T-cell (primary cell): ENCODE data around the gene BDKRB2. TPM values are rescaled to one million over a fixed set of nuclear protein-coding genes. Genes with fewer than 3 reads are reported as not detected.

Source experiments
- ATAC-seq, 4 experiments: fragments of 200-7000 bp in 3 of 4; fragments of 150-1000 bp in 1 of 4; cut with Tn5 transposase; replicated peaks in 1 of 4; 1 replicate in 3 of 4; 2 replicates in 1 of 4; pipeline ENCODE4 v1.10.0; 2021; ENCODE audit warnings: moderate library complexity in 3 of 4, mild to moderate bottlenecking in 2 of 4, moderate number of reproducible peaks in 1 of 4
- CTCF ChIA-PET, 2 donors: fragments of 300-600 bp; sonication (Branson Sonifier 250); formaldehyde crosslinking; loops; one replicate each; lab custom pipeline; 2022; ENCODE audit warnings: antibody characterized with exemption in 2 of 2; lab: Charles Lee
- POLR2A ChIA-PET, 2 donors: fragments of 300-600 bp; sonication (Branson Sonifier 250); formaldehyde crosslinking; loops; one replicate each; lab custom pipeline; 2022; ENCODE audit warnings: antibody characterized with exemption in 2 of 2; lab: Charles Lee
- DNase-seq, 35 experiments: peaks; one replicate each; pipeline versions ENCODE4 v3.0.0 to v3.0.0-alpha.2; 2013 to 2023
- H3K27ac ChIP-seq: one replicate; pipeline ENCODE4 v1.5.1; 2013; ENCODE audit warnings: low read length
- H3K27me3 ChIP-seq, 2 experiments: replicated peaks in 1 of 2; 1 replicate in 1 of 2; 2 replicates in 1 of 2; pipeline versions ENCODE4 v1.6.1 to v1.7.0; 2013; ENCODE audit warnings: low read length in 1 of 2, mixed read lengths in 1 of 2; ENCODE audit not compliant: control insufficient read depth in 2 of 2, insufficient read depth in 2 of 2; ENCODE audit errors: extremely low read depth in 1 of 2
- H3K36me3 ChIP-seq, 2 donors: 1 replicate in 1 of 2; 2 replicates in 1 of 2; pipeline versions ENCODE4 v1.6.1 to v1.7.0; 2013; ENCODE audit warnings: low read length in 1 of 2; ENCODE audit not compliant: control insufficient read depth in 2 of 2, insufficient read depth in 1 of 2; ENCODE audit errors: extremely low read depth in 1 of 2
- H3K4me1 ChIP-seq, 2 experiments: 1 replicate in 1 of 2; 2 replicates in 1 of 2; pipeline versions ENCODE4 v1.6.1 to v1.7.0; 2013; ENCODE audit warnings: low read length in 2 of 2, mixed read lengths in 1 of 2; ENCODE audit not compliant: insufficient read depth in 2 of 2, control insufficient read depth in 1 of 2; ENCODE audit errors: extremely low read depth in 1 of 2
- H3K4me3 ChIP-seq, 2 donors: 1 replicate in 1 of 2; 2 replicates in 1 of 2; pipeline versions ENCODE4 v1.5.1 to v1.7.0; 2013; ENCODE audit warnings: mild to moderate bottlenecking in 2 of 2, low read length in 1 of 2, moderate library complexity in 1 of 2; ENCODE audit not compliant: control insufficient read depth in 1 of 2; ENCODE audit errors: extremely low read depth in 1 of 2
- H3K9me3 ChIP-seq: 2 replicates; pipeline ENCODE4 v1.7.0; 2013
- H3K27ac Mint-ChIP-seq, 2 donors: one replicate each; pipeline ENCODE4 v1.8.0; 2020 to 2021; ENCODE audit warnings: mild to moderate bottlenecking in 2 of 2, mixed read lengths in 2 of 2
- H3K27me3 Mint-ChIP-seq, 2 donors: one replicate each; pipeline ENCODE4 v1.8.0; 2021 to 2022; ENCODE audit warnings: mixed read lengths in 2 of 2
- H3K36me3 Mint-ChIP-seq: one replicate; pipeline ENCODE4 v1.8.0; 2021; ENCODE audit warnings: mixed read lengths
- H3K4me1 Mint-ChIP-seq, 3 donors: one replicate each; pipeline ENCODE4 v1.8.0; 2020 to 2022; ENCODE audit warnings: mixed read lengths in 3 of 3, mild to moderate bottlenecking in 1 of 3
- H3K4me3 Mint-ChIP-seq, 3 donors: one replicate each; pipeline ENCODE4 v1.8.0; 2020 to 2022; ENCODE audit warnings: mild to moderate bottlenecking in 3 of 3, mixed read lengths in 3 of 3, moderate library complexity in 3 of 3
- H3K9me3 Mint-ChIP-seq, 3 donors: one replicate each; pipeline ENCODE4 v1.8.0; 2020 to 2022; ENCODE audit warnings: mixed read lengths in 3 of 3
- WGBS: methylation state at CpG from one replicate; pipeline ENCODE4 v1.1.5; 2013; ENCODE audit warnings: missing lambda C conversion rate; ENCODE audit not compliant: insufficient coverage; 5-methylcytosine and 5-hydroxymethylcytosine counted together
- total RNA-seq, 35 experiments: library from RNA in 6 of 35; stranded (reverse) in 6 of 35; fragments of 120-200 nt in 1 of 35; gene quantifications; one replicate each; pipeline versions ENCODE4 v1.2.1 to v1.2.4 and lab custom pipeline; 2013 to 2026

Gene BDKRB2
- total RNA-seq, 5 donors from 2014 or later (not counting 1 experiment from before 2014, with no cell fraction given) = 0.06 to 0.09 TPM; not detected in 3

DNA sequence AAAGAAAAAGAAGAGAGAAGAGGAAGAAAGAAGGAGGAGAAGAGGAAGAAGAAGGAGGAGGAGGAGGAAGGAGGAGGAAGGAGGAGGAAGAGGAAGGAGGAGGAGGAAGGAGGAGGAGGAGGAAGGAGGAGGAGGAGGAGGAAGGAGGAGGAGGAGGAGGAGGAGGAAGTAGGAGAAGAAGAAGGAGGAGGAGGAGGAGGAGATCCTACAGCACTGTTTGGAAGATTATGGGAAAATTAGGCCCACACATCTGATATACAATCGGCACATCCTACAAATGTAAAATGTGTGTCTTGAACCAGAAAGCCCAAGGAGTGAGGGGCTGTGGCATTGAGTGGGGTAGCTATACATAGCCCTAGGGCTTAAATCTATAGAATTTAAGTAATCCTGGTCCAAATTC, 12.0 kb downstream of the BDKRB2 start:
- no peaks in the 10 kb centered on the region for H3K9me3 ChIP-seq
- no CpG with 5 or more reads among the region's 1 CpG for WGBS
- CTCF ChIA-PET = interaction anchor here in 1 of 2 donors (1.0 kb wide), 1 partner anchor 114 kb away, joined by 3 read pairs; no protein-coding TSS in a partner anchor
- Mint-ChIP-seq H3K4me3 (no peak overlapping the region), H3K9me3 (peaks cover 0 to 9% (median 4%) of the 10 kb centered on the region in 3 donors), H3K27ac (peak overlapping the region in 1 of 2 donors; percentile 36), H3K4me1 (no peaks in the 10 kb centered on the region), H3K36me3 (no peaks in the 10 kb centered on the region), H3K27me3 (peaks cover 11 to 13% of the 10 kb centered on the region in 2 donors)
- POLR2A ChIA-PET = no interaction called here
- H3K27ac ChIP-seq = no peak overlapping the region
- H3K27me3 ChIP-seq = peaks cover 0 to 35% of the 10 kb centered on the region in 2 experiments
- H3K36me3 ChIP-seq = no peaks in the 10 kb centered on the region
- ATAC-seq (no peak), DNase-seq (no peak)
- no peak overlapping the region for H3K4me3 ChIP-seq
- H3K4me1 ChIP-seq = no peaks in the 10 kb centered on the region

DNA sequence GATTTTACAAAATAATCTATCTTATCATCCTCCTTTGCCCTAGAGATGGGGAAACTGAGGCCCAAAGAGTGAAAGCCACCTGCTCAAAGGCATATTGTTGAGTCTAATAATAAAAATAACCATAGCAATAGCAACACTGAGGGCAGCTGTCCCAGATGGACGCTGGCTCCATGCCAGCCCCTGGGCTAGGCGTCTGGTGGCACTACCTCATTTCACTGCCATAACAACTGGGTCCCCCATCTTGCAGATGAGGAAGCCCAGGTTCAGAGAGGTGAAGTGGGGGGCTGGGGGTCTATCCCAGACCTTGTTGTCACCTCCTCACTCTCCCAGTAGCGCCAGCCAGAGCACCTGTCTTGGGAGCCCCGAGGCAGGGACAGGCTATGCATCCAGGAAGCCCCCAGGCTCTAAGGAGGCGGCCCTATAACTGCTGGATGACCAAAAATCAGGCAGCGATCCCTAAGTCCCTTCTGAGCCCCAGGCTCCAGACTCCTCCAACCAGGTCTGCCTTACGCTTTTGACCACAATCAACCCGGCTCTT, 12.8 kb downstream of the BDKRB2 start:
- Mint-ChIP-seq H3K36me3 (no peaks in the 10 kb centered on the region), H3K27ac (no peak overlapping the region), H3K27me3 (peaks cover 11 to 13% of the 10 kb centered on the region in 2 donors), H3K4me3 (no peak overlapping the region), H3K9me3 (peaks cover 0 to 1% (median under 1%) of the 10 kb centered on the region in 3 donors), H3K4me1 (no peaks in the 10 kb centered on the region)
- DNase-seq = no peak
- Histone ChIP-seq H3K27me3 (peaks cover 0 to 32% of the 10 kb centered on the region in 2 experiments), H3K36me3 (no peaks in the 10 kb centered on the region), H3K4me1 (no peaks in the 10 kb centered on the region), H3K4me3 (no peak overlapping the region), H3K9me3 (no peaks in the 10 kb centered on the region), H3K27ac (no peak overlapping the region)
- ATAC-seq = no peak
- whole genome bisulfite sequencing = 63% methylated on average over 3 of the region's 8 CpGs
- POLR2A ChIA-PET = no interaction called here
- CTCF ChIA-PET = no interaction called here

DNA sequence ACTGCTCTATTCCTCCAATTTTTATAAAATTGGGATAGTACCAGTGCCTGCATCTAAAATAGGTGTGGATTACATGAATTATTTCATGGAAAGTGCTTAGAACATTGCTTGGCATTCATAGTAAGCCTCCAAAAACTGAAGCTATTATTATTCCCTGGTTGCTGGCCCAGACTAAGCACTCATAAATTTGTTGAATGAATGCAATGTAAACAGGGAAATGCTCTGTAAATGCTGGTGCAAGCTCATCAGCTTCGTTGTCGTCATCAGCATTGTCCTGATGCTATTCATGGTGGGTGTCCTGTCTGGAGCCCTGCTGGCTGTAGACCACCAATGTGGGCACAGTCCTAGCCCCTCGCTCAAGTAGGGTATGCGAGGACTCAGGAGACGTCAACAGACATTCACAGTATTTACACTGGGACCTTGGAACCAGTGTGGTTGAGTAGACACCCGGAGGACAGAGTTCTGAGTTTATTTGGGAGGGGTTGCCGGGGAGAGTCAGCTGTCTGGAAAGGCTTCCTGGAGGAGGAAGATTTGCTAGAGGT, 16.5 kb downstream of the BDKRB2 start:
- H3K4me1 Mint-ChIP-seq = no peaks in the 10 kb centered on the region
- H3K36me3 Mint-ChIP-seq = no peaks in the 10 kb centered on the region
- Histone ChIP-seq H3K9me3 (no peaks in the 10 kb centered on the region), H3K27ac (no peak overlapping the region), H3K4me3 (no peak overlapping the region), H3K4me1 (no peaks in the 10 kb centered on the region), H3K36me3 (no peaks in the 10 kb centered on the region), H3K27me3 (peaks cover 0 to 22% of the 10 kb centered on the region in 2 experiments)
- H3K9me3 Mint-ChIP-seq = no peaks in the 10 kb centered on the region
- WGBS = 85% methylated on average over 6 of the region's 7 CpGs
- ATAC-seq (no peak), DNase-seq (no peak)
- POLR2A ChIA-PET = no interaction called here
- H3K4me3 Mint-ChIP-seq = no peak overlapping the region
- peaks cover 14 to 20% of the 10 kb centered on the region in 2 donors for H3K27me3 Mint-ChIP-seq
- no peak overlapping the region for H3K27ac Mint-ChIP-seq
- CTCF ChIA-PET = no interaction called here

DNA sequence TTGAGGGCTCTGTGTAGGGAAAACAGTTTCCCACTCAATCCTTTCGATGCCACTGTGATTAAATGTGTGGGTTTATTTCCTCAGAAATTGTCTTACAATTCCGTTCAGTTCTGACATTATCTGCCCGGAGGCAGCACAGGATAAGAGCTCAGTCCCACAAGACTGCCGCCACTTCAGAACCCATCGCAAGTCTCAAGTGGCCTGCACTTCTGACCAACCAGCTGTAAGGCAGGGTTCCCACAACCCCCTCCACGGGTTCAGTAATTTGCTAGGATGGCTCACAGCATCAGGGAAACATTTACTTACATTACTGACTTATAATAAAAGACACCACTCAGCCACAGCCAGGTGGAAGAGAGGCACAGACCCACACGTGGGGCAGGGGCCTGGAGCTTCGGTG, 17.2 kb downstream of the BDKRB2 start:
- H3K36me3 ChIP-seq = no peaks in the 10 kb centered on the region
- H3K27ac ChIP-seq = no peak overlapping the region
- POLR2A ChIA-PET = no interaction called here
- no peaks in the 10 kb centered on the region for H3K4me1 ChIP-seq
- Mint-ChIP-seq H3K4me1 (no peaks in the 10 kb centered on the region), H3K36me3 (no peaks in the 10 kb centered on the region), H3K4me3 (no peak overlapping the region), H3K27ac (no peak overlapping the region), H3K9me3 (no peaks in the 10 kb centered on the region), H3K27me3 (peaks cover 14 to 20% of the 10 kb centered on the region in 2 donors)
- no peak for DNase-seq
- CTCF ChIA-PET = no interaction called here
- peaks cover 0 to 22% of the 10 kb centered on the region in 2 experiments for H3K27me3 ChIP-seq
- no peak overlapping the region for H3K4me3 ChIP-seq
- ATAC-seq = no peak
- 84% methylated on average over 4 of the region's 8 CpGs for WGBS
- no peaks in the 10 kb centered on the region for H3K9me3 ChIP-seq

DNA sequence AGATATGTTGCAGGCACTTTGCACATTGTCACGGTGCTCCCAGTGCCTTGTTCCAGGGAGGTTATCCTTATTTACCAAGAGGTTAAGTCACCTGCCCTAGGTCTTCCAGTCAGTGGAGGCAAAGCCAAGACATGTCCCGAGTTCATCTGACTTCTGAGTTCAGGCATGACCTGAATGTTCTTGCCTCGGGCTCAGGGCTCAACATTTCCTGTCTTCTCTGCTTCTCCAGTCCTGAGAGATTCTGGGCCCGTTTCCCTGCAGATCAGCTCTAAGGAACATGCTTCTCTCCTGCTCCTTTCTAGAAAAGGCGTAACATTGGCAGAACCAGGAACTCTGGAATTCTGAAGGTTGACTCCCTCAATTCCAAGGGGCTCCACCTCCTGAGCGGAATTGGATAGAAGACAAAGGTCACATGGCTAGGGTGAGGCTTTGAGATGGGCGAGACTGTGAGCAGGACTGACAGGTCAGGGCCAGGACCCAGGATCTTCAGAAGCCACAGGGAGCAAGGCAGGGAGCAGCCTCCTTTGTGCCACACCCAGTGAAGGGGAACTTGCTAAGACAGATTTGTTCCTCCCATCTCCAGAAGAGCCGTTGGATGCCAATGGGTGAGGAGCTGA, 19.9 kb downstream of the BDKRB2 start:
- 62% methylated on average over 6 of the region's 8 CpGs for WGBS
- H3K27me3 ChIP-seq = peaks cover 0 to 20% of the 10 kb centered on the region in 2 experiments
- no peak for DNase-seq
- no peak overlapping the region for H3K4me3 ChIP-seq
- H3K36me3 ChIP-seq = no peaks in the 10 kb centered on the region
- ChIA-PET CTCF (no interaction called here), POLR2A (no interaction called here)
- H3K27me3 Mint-ChIP-seq = peaks cover 14 to 21% of the 10 kb centered on the region in 2 donors
- no peaks in the 10 kb centered on the region for H3K4me1 Mint-ChIP-seq
- H3K9me3 Mint-ChIP-seq = no peaks in the 10 kb centered on the region
- no peaks in the 10 kb centered on the region for H3K9me3 ChIP-seq
- H3K4me1 ChIP-seq = no peaks in the 10 kb centered on the region
- H3K27ac ChIP-seq = no peak overlapping the region
- H3K36me3 Mint-ChIP-seq = no peaks in the 10 kb centered on the region
- H3K27ac Mint-ChIP-seq = no peak overlapping the region
- no peak for ATAC-seq
- no peak overlapping the region for H3K4me3 Mint-ChIP-seq

DNA sequence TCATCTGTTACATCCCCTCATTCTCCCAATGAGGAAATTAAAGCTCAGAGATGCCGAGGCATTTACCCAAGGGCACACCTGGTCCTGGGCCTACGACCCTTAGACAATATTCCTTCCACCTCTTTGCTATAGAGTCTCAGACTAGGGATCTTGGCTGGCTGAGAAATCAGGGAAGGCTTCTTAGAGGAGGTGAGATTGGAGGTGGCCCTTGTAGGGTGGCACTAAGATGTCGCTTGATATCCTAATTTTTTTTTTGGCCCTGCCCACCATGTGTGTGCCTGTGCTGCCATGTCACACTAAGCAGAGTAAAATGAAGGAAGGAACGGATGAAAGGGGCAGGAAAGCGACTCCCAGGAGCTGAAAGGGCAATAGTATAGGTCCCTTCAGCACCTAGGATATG, 20.6 kb downstream of the BDKRB2 start:
- 75% methylated on average over 1 of the region's 5 CpGs for WGBS
- Mint-ChIP-seq H3K9me3 (no peaks in the 10 kb centered on the region), H3K4me1 (no peaks in the 10 kb centered on the region), H3K4me3 (no peak overlapping the region), H3K27ac (no peak overlapping the region), H3K36me3 (no peaks in the 10 kb centered on the region), H3K27me3 (peaks cover 14 to 19% of the 10 kb centered on the region in 2 donors)
- peaks cover 0 to 17% of the 10 kb centered on the region in 2 experiments for H3K27me3 ChIP-seq
- DNase-seq (no peak), ATAC-seq (no peak)
- no peaks in the 10 kb centered on the region for H3K36me3 ChIP-seq
- no peaks in the 10 kb centered on the region for H3K4me1 ChIP-seq
- H3K4me3 ChIP-seq = no peak overlapping the region
- CTCF ChIA-PET = no interaction called here
- POLR2A ChIA-PET = no interaction called here
- H3K9me3 ChIP-seq = no peaks in the 10 kb centered on the region
- H3K27ac ChIP-seq = no peak overlapping the region
